ENCODE measurements around the gene SPTY2D1. TPM values are rescaled to one million over a fixed set of nuclear protein-coding genes. Genes with fewer than 3 reads are reported as not detected.
"Not testable (repeated sequence)": the region's sequence is repeated elsewhere in the genome, so short reads cannot be mapped to it uniquely, and the experiment has no call there.

SPTY2D1 gene
- total RNA-seq, 2 experiments from 2014 or later, result 15.6 to 15.8 TPM

GRCh38 chr11:18599739-18600230 is 34.4 kb downstream of the SPTY2D1 start, which contains the start of gene MISFA:
MISFA (plus strand) TSS chr11:18599789; CDS start chr11:18599929, 140 bp downstream.
- Histone ChIP-seq H3K79me2 (ENCODE audit: insufficient read depth, low read depth, low read length) (no peaks in the 10 kb centered on the region), H3K27ac (ENCODE audit: low read depth, low read length, poor library complexity, severe bottlenecking) (no peak within 1 kb of the TSS), H3K4me2 (ENCODE audit: low read length) (no peak within 1 kb of the TSS), H3K9me3 (ENCODE audit: low read length) (no peaks in the 10 kb centered on the region), H3K4me3 (ENCODE audit: low read depth, low read length, poor library complexity, severe bottlenecking) (no peak within 1 kb of the TSS), H2AFZ (ENCODE audit: low read length) (no peak within 1 kb of the TSS), H3K4me1 (ENCODE audit: insufficient read depth, low read length, poor library complexity, severe bottlenecking) (no peaks in the 10 kb centered on the region), H3K36me3 (ENCODE audit: insufficient read depth, low read length) (no peaks in the 10 kb centered on the region), H3K9me2 (ENCODE audit: insufficient read depth, low read length) (no peaks in the 10 kb centered on the region), H4K20me1 (ENCODE audit: insufficient read depth, low read length) (no peaks in the 10 kb centered on the region)
- intact Hi-C loops (cut with micrococcal nuclease; ENCODE audit: unreplicated experiment), result no loop called here
- CTCF ChIA-PET (ENCODE audit: unreplicated experiment), result no interaction called here
- TF ChIP-seq EZH2phosphoT487 (IDR thresholded peaks at IDR 0.05; ENCODE audit: borderline replicate concordance, low read depth, low read length) (no peak), CTCF (conservative IDR thresholded peaks at IDR 0.05; ENCODE audit: low read length) (no peak)
- no TSS peak for BruUV-seq (replicated peaks)
- DNase-seq (ENCODE audit: low spot score), result no peak
- POLR2A ChIA-PET, result no interaction called here

GRCh38 chr11:18594999-18595749 is 39.0 kb downstream of the SPTY2D1 start:
- Histone ChIP-seq H3K4me2 (ENCODE audit: low read length) (no peak overlapping the region), H3K9me3 (ENCODE audit: low read length) (no peaks in the 10 kb centered on the region), H3K36me3 (ENCODE audit: insufficient read depth, low read length) (no peaks in the 10 kb centered on the region), H3K27ac (ENCODE audit: low read depth, low read length, poor library complexity, severe bottlenecking) (no peak overlapping the region), H3K4me1 (ENCODE audit: insufficient read depth, low read length, poor library complexity, severe bottlenecking) (no peaks in the 10 kb centered on the region), H3K9me2 (ENCODE audit: insufficient read depth, low read length) (no peaks in the 10 kb centered on the region), H2AFZ (ENCODE audit: low read length) (0 out of 2 replicates have a peak overlapping the region, but pooled peaks have one; percentile 5), H4K20me1 (ENCODE audit: insufficient read depth, low read length) (no peaks in the 10 kb centered on the region), H3K79me2 (ENCODE audit: insufficient read depth, low read depth, low read length) (no peaks in the 10 kb centered on the region), H3K4me3 (ENCODE audit: low read depth, low read length, poor library complexity, severe bottlenecking) (no peak overlapping the region)
- intact Hi-C loops (cut with micrococcal nuclease; ENCODE audit: unreplicated experiment), result no loop called here
- DNase-seq (ENCODE audit: low spot score), result no peak
- TF ChIP-seq CTCF (conservative IDR thresholded peaks at IDR 0.05; ENCODE audit: low read length), result no peak
- BruUV-seq (replicated peaks), result no TSS peak
- POLR2A ChIA-PET, result interaction anchor here (0.8 to 1.3 kb wide), 2 partner anchors 9 to 46 kb away, joined by 4 to 5 read pairs; no protein-coding TSS in a partner anchor
- CTCF ChIA-PET (ENCODE audit: unreplicated experiment), result no interaction called here

- CTCF ChIA-PET (ENCODE audit: unreplicated experiment); H3K9me2 ChIP-seq (ENCODE audit: insufficient read depth, low read length); H3K9me3 ChIP-seq (ENCODE audit: low read length); H3K4me1 ChIP-seq (ENCODE audit: insufficient read depth, low read length, poor library complexity, severe bottlenecking); H3K36me3 ChIP-seq (ENCODE audit: insufficient read depth, low read length); H3K79me2 ChIP-seq (ENCODE audit: insufficient read depth, low read depth, low read length); H3K4me2 ChIP-seq (ENCODE audit: low read length); H3K4me3 ChIP-seq (ENCODE audit: low read depth, low read length, poor library complexity, severe bottlenecking); BruUV-seq (replicated peaks); intact Hi-C loops (cut with micrococcal nuclease; ENCODE audit: unreplicated experiment); H2AFZ ChIP-seq (ENCODE audit: low read length); H3K27ac ChIP-seq (ENCODE audit: low read depth, low read length, poor library complexity, severe bottlenecking); DNase-seq (ENCODE audit: low spot score); H4K20me1 ChIP-seq (ENCODE audit: insufficient read depth, low read length): not testable (repeated sequence)
- POLR2A ChIA-PET, result interaction anchor here (0.7 to 1.3 kb wide), 4 partner anchors 9 to 600 kb away, joined by 3 to 5 read pairs (median 4); no protein-coding TSS in a partner anchor
Measured at GRCh38 chr11:18594088-18594487, 40.1 kb downstream of the SPTY2D1 start.
